Measurements from ENCODE around the gene CHMP6.

The CHMP6 gene
- long read RNA-seq, donor 1, transcript CHMP6-201 (8 exons, 1,664 nt), result major isoform, 23 of 23 reads
- long read RNA-seq, donor 1, partial matches to known transcripts, result 0 of 23 reads
- long read RNA-seq, donor 1, other reads (novel, unspliced or antisense), result 0 of 23 reads
- long read RNA-seq, donor 2, transcript CHMP6-201 (8 exons, 1,664 nt), result major isoform, 14 of 14 reads
- long read RNA-seq, donor 2, partial matches to known transcripts, result 0 of 14 reads
- long read RNA-seq, donor 2, other reads (novel, unspliced or antisense), result 0 of 14 reads
- long read RNA-seq, donor 3, transcript CHMP6-201 (8 exons, 1,664 nt), result major isoform, 8 of 8 reads
- long read RNA-seq, donor 3, partial matches to known transcripts, result 0 of 8 reads
- long read RNA-seq, donor 3, other reads (novel, unspliced or antisense), result 0 of 8 reads
- long read RNA-seq, donor 4, transcript CHMP6-201 (8 exons, 1,664 nt), result major isoform, 9 of 9 reads
- long read RNA-seq, donor 4, partial matches to known transcripts, result 0 of 9 reads
- long read RNA-seq, donor 4, other reads (novel, unspliced or antisense), result 0 of 9 reads
- long read RNA-seq, donor 5, transcript CHMP6-201 (8 exons, 1,664 nt), result major isoform, 28 of 28 reads
- long read RNA-seq, donor 5, partial matches to known transcripts, result 0 of 28 reads
- long read RNA-seq, donor 5, other reads (novel, unspliced or antisense), result 0 of 28 reads
- long read RNA-seq, donor 6, transcript CHMP6-201 (8 exons, 1,664 nt), result major isoform, 17 of 17 reads
- long read RNA-seq, donor 6, partial matches to known transcripts, result 0 of 17 reads
- long read RNA-seq, donor 6, other reads (novel, unspliced or antisense), result 0 of 17 reads
- long read RNA-seq, donor 7, result 0 reads
- long read RNA-seq, donor 8, transcript CHMP6-201 (8 exons, 1,664 nt), result major isoform, 12 of 12 reads
- long read RNA-seq, donor 8, partial matches to known transcripts, result 0 of 12 reads
- long read RNA-seq, donor 8, other reads (novel, unspliced or antisense), result 0 of 12 reads

- DNase-seq, result peak; percentile 83
Measured at GRCh38 chr17:80991645-80992076, at the start of gene CHMP6. Gene CHMP6, plus strand, starts transcription at chr17:80991841. Its CDS starts 78 bp downstream, at chr17:80991919.

GRCh38 chr17:80942423-80943345 is 49.0 kb upstream of the CHMP6 start:
- no peak for DNase-seq

GRCh38 chr17:80943346-80944145 is 48.1 kb upstream of the CHMP6 start:
- DNase-seq, result no peak

GRCh38 chr17:80944326-80944725 is 47.3 kb upstream of the CHMP6 start:
- DNase-seq, result no peak

- DNase-seq, result no peak
Measured at GRCh38 chr17:80945736-80946135, 45.9 kb upstream of the CHMP6 start.

GRCh38 chr17:80946449-80946848 is 45.2 kb upstream of the CHMP6 start:
- DNase-seq, result no peak

- DNase-seq, result no peak
Measured at GRCh38 chr17:80947200-80947940, 44.3 kb upstream of the CHMP6 start.

- DNase-seq, result no peak
Measured at GRCh38 chr17:80948019-80948975, 43.3 kb upstream of the CHMP6 start.

- DNase-seq, result no peak
Measured at GRCh38 chr17:80948976-80949450, 42.6 kb upstream of the CHMP6 start.

GRCh38 chr17:80949451-80950421 is 41.9 kb upstream of the CHMP6 start:
- no peak for DNase-seq

- DNase-seq, result no peak
Measured at GRCh38 chr17:80950466-80951120, 41.0 kb upstream of the CHMP6 start.

GRCh38 chr17:80951121-80952090 is 40.2 kb upstream of the CHMP6 start:
- no peak for DNase-seq

GRCh38 chr17:80952291-80952690 is 39.4 kb upstream of the CHMP6 start:
- DNase-seq, result no peak

GRCh38 chr17:80953471-80954315 is 37.9 kb upstream of the CHMP6 start:
- no peak for DNase-seq

GRCh38 chr17:80955078-80955477 is 36.6 kb upstream of the CHMP6 start:
- no peak for DNase-seq

Data from right kidney (tissue), 9 donors.